ENCODE measurements around the gene MRPS18B. TPM values are rescaled to one million over a fixed set of nuclear protein-coding genes. Genes with fewer than 3 reads are reported as not detected.

MRPS18B gene
- total RNA-seq, 2 experiments from 2014 or later, result 59.0 to 79.6 TPM

DNA sequence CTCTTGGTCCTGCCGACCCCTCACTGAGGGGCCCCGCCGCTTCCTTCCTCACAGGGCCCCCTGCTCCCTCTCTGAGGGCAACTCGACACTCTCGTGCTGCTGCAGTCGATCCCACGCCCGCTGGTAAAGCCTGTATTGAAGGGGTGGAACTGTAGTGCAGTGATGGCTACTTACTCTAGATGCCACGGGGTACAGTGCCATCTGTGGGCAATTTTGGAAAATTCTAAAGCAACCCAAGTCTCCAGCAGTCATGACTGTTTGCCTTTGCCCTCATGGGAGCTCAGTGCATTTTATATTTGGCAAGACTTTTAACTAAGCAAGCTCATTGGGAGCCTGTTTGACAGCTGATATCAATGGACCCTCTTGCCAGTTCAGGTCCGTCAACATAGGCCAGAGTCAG, 22.8 kb downstream of the MRPS18B start:
- Histone ChIP-seq H3K9me3 (ENCODE audit: low read length) (no peaks in the 10 kb centered on the region), H3K27ac (ENCODE audit: low read depth, low read length, poor library complexity, severe bottlenecking) (no peak overlapping the region), H3K79me2 (ENCODE audit: insufficient read depth, low read depth, low read length) (no peaks in the 10 kb centered on the region), H3K4me1 (ENCODE audit: insufficient read depth, low read length, poor library complexity, severe bottlenecking) (no peaks in the 10 kb centered on the region), H3K36me3 (ENCODE audit: insufficient read depth, low read length) (peaks cover 12% of the 10 kb centered on the region), H3K4me2 (ENCODE audit: low read length) (no peak overlapping the region), H4K20me1 (ENCODE audit: insufficient read depth, low read length) (no peaks in the 10 kb centered on the region), H3K4me3 (ENCODE audit: low read depth, low read length, poor library complexity, severe bottlenecking) (no peak overlapping the region), H3K9me2 (ENCODE audit: insufficient read depth, low read length) (no peaks in the 10 kb centered on the region), H2AFZ (ENCODE audit: low read length) (no peak overlapping the region)
- POLR2A ChIA-PET, result interaction anchor here (1.1 kb wide), 2 partner anchors 12 to 22 kb away, joined by 3 to 4 read pairs; partner anchors contain the start of gene MRPS18B
- no peak for DNase-seq (ENCODE audit: low spot score)
- TF ChIP-seq EZH2phosphoT487 (IDR thresholded peaks at IDR 0.05; ENCODE audit: borderline replicate concordance, low read depth, low read length) (no peak), CTCF (conservative IDR thresholded peaks at IDR 0.05; ENCODE audit: low read length) (peak; percentile 39; the same call in 1 of the 2 replicates)
- no TSS peak for BruUV-seq (replicated peaks)
- intact Hi-C loops (cut with micrococcal nuclease; ENCODE audit: unreplicated experiment), result no loop called here
- CTCF ChIA-PET (ENCODE audit: unreplicated experiment), result no interaction called here

- H2AFZ ChIP-seq (ENCODE audit: low read length), result no peak overlapping the region
- intact Hi-C loops (cut with micrococcal nuclease; ENCODE audit: unreplicated experiment), result no loop called here
- ChIA-PET POLR2A (interaction anchor here (0.9 to 1.1 kb wide), 4 partner anchors 13 to 31 kb away, joined by 3 to 5 read pairs (median 4); partner anchors contain the start of genes ATAT1, DHX16 and MRPS18B), CTCF (ENCODE audit: unreplicated experiment) (no interaction called here)
- H3K4me3 ChIP-seq (ENCODE audit: low read depth, low read length, poor library complexity, severe bottlenecking), result no peak overlapping the region
- H3K79me2 ChIP-seq (ENCODE audit: insufficient read depth, low read depth, low read length), result peaks cover 1% of the 10 kb centered on the region; the same call in 1 of the 2 replicates
- DNase-seq (ENCODE audit: low spot score), result peak; percentile 8
- no peaks in the 10 kb centered on the region for H3K9me2 ChIP-seq (ENCODE audit: insufficient read depth, low read length)
- BruUV-seq (replicated peaks), result no TSS peak
- H3K4me2 ChIP-seq (ENCODE audit: low read length), result no peak overlapping the region
- H3K9me3 ChIP-seq (ENCODE audit: low read length), result no peaks in the 10 kb centered on the region
- H3K36me3 ChIP-seq (ENCODE audit: insufficient read depth, low read length), result peaks cover 12% of the 10 kb centered on the region
- H3K27ac ChIP-seq (ENCODE audit: low read depth, low read length, poor library complexity, severe bottlenecking), result no peak overlapping the region
- no peaks in the 10 kb centered on the region; the same call in 1 of the 2 replicates for H4K20me1 ChIP-seq (ENCODE audit: insufficient read depth, low read length)
- H3K4me1 ChIP-seq (ENCODE audit: insufficient read depth, low read length, poor library complexity, severe bottlenecking), result peaks cover 4% of the 10 kb centered on the region
- TF ChIP-seq CTCF (conservative IDR thresholded peaks at IDR 0.05; ENCODE audit: low read length), result no peak
- TF ChIP-seq EZH2phosphoT487 (IDR thresholded peaks at IDR 0.05; ENCODE audit: borderline replicate concordance, low read depth, low read length), result no peak
Measured at GRCh38 chr6:30641048-30641447, 23.4 kb downstream of the MRPS18B start.

- Histone ChIP-seq H3K79me2 (ENCODE audit: insufficient read depth, low read depth, low read length) (peaks cover 17% of the 10 kb centered on the region; the same call in 1 of the 2 replicates), H3K9me2 (ENCODE audit: insufficient read depth, low read length) (no peaks in the 10 kb centered on the region), H3K36me3 (ENCODE audit: insufficient read depth, low read length) (peaks cover 12% of the 10 kb centered on the region), H4K20me1 (ENCODE audit: insufficient read depth, low read length) (no peaks in the 10 kb centered on the region; the same call in 1 of the 2 replicates), H3K9me3 (ENCODE audit: low read length) (no peaks in the 10 kb centered on the region), H2AFZ (ENCODE audit: low read length) (no peak overlapping the region), H3K4me1 (ENCODE audit: insufficient read depth, low read length, poor library complexity, severe bottlenecking) (peaks cover 16% of the 10 kb centered on the region), H3K27ac (ENCODE audit: low read depth, low read length, poor library complexity, severe bottlenecking) (no peak overlapping the region), H3K4me3 (ENCODE audit: low read depth, low read length, poor library complexity, severe bottlenecking) (no peak overlapping the region), H3K4me2 (ENCODE audit: low read length) (no peak overlapping the region)
- no peak for TF ChIP-seq CTCF (conservative IDR thresholded peaks at IDR 0.05; ENCODE audit: low read length)
- TF ChIP-seq EZH2phosphoT487 (IDR thresholded peaks at IDR 0.05; ENCODE audit: borderline replicate concordance, low read depth, low read length), result no peak
- CTCF ChIA-PET (ENCODE audit: unreplicated experiment), result no interaction called here
- no TSS peak for BruUV-seq (replicated peaks)
- intact Hi-C loops (cut with micrococcal nuclease; ENCODE audit: unreplicated experiment), result no loop called here
- no peak for DNase-seq (ENCODE audit: low spot score)
- POLR2A ChIA-PET, result no interaction called here
Measured at GRCh38 chr6:30643656-30644055, 26.0 kb downstream of the MRPS18B start.

Measured in OCI-LY7 (cell line).